Thyroid gland (tissue), 4 donors: ENCODE data around the gene TBC1D8. TPM values are rescaled to one million over a fixed set of nuclear protein-coding genes. Genes with fewer than 3 reads are reported as not detected.
A peak's percentile ranks its signal among the peaks of the same experiment; 100 is the strongest.

Experiments
- DNase-seq, 2 donors: peaks; one replicate each; pipeline ENCODE4 v3.0.0-alpha.2; 2019
- H3K27ac ChIP-seq, 3 donors: fragments of 200-600 bp; sonication (generic); 1 replicate in 2 of 3; 2 replicates in 1 of 3; pipeline ENCODE4 v1.5.1; 2016 to 2019; ENCODE audit warnings: mild to moderate bottlenecking in 1 of 3, moderate library complexity in 1 of 3
- H3K27me3 ChIP-seq: fragments of 200-600 bp; sonication (generic); one replicate; pipeline ENCODE4 v1.5.1; 2019
- H3K36me3 ChIP-seq, 2 donors: fragments of 200-600 bp; sonication (generic); one replicate each; pipeline ENCODE4 v1.5.1; 2016 to 2019
- H3K4me1 ChIP-seq, 2 donors: fragments of 200-600 bp; sonication (generic); one replicate each; pipeline ENCODE4 v1.5.1; 2017 to 2019
- H3K4me3 ChIP-seq, 3 donors: fragments of 200-600 bp; sonication (generic); replicated peaks in 1 of 3; 1 replicate in 2 of 3; 2 replicates in 1 of 3; pipeline ENCODE4 v1.5.1; 2016; ENCODE audit warnings: mild to moderate bottlenecking in 1 of 3
- H3K9me3 ChIP-seq: fragments of 200-600 bp; sonication (generic); one replicate; pipeline ENCODE4 v1.5.1; 2017
- POLR2A ChIP-seq, 2 donors: fragments of 450-650 bp; IDR thresholded peaks; one replicate each; pipeline ENCODE4 v1.6.1; 2017; ENCODE audit warnings: antibody characterized with exemption in 2 of 2, mild to moderate bottlenecking in 2 of 2, moderate library complexity in 1 of 2
- WGBS, 2 donors: methylation state at CpG; one replicate each; pipeline ENCODE4 v1.1.5; 2017; 5-methylcytosine and 5-hydroxymethylcytosine counted together
- intact Hi-C: fragments of 100-400 bp; cut with DNase I; formaldehyde crosslinking; loops from one replicate; pipeline ENCODE4 v1.15.1; 2023
- total RNA-seq, 4 donors: library from RNA; depleted of rRNA; stranded (reverse); fragments of >200 nt; gene quantifications; one replicate each; pipeline ENCODE4 v1.2.3, GENCODE V29; 2016
- TF ChIP-seq, protein P1 (sequence below), 6 experiments: fragments of 200-600 bp in 3 of 6; fragments of 450-650 bp in 3 of 6; sonication (generic) in 3 of 6; IDR thresholded peaks; one replicate each; pipeline ENCODE4 v1.5.1; 2016 to 2019; ENCODE audit warnings: antibody characterized with exemption in 6 of 6, mild to moderate bottlenecking in 2 of 6, inconsistent platforms in 1 of 6, moderate library complexity in 1 of 6

The TBC1D8 gene
- total RNA-seq, 4 donors from 2014 or later, result 16.4 to 36.8 (median 27.1) TPM

DNA sequence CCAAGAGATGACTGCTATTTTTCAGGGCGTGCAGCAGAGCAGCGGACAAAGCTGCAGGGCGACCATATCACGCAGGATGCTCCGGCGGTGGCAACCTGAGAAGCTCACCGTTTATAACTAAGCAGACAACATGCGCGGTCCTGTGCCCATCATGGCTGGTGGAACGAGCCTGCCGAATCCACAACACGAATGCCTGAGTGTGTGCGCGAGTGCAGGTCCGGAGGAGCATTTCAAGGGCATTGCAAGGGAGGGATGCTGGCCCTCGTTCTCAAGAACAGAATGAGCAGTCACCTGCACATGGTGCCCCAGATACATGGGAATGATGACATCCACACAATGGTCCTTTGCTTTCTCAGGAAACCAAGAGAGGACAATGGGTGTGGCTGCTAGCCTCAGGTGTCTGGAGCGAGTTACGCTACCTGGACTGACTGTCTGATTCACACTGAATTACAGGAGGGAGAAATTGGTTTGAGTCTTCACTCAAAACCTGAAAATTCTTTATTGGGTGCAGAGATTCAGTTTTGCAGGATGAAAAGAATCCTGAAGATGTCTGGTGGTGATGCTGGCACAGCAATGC is 39.8 kb downstream of the TBC1D8 start:
- Histone ChIP-seq H3K36me3 (no peaks in the 10 kb centered on the region), H3K9me3 (no peaks in the 10 kb centered on the region), H3K4me3 (no peak overlapping the region), H3K27ac (no peak overlapping the region), H3K4me1 (peaks cover 12 to 38% of the 10 kb centered on the region in 2 donors), H3K27me3 (no peaks in the 10 kb centered on the region)
- WGBS, 2 donors, result 94 to 96% methylated on average over 18 of the region's 18 CpGs
- TF ChIP-seq, protein P1, sequence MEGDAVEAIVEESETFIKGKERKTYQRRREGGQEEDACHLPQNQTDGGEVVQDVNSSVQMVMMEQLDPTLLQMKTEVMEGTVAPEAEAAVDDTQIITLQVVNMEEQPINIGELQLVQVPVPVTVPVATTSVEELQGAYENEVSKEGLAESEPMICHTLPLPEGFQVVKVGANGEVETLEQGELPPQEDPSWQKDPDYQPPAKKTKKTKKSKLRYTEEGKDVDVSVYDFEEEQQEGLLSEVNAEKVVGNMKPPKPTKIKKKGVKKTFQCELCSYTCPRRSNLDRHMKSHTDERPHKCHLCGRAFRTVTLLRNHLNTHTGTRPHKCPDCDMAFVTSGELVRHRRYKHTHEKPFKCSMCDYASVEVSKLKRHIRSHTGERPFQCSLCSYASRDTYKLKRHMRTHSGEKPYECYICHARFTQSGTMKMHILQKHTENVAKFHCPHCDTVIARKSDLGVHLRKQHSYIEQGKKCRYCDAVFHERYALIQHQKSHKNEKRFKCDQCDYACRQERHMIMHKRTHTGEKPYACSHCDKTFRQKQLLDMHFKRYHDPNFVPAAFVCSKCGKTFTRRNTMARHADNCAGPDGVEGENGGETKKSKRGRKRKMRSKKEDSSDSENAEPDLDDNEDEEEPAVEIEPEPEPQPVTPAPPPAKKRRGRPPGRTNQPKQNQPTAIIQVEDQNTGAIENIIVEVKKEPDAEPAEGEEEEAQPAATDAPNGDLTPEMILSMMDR (IDR thresholded peaks at IDR 0.05), result no peak
- no peak for TF ChIP-seq POLR2A (IDR thresholded peaks at IDR 0.05)
- no peak for DNase-seq
- intact Hi-C loops, result no loop called here

DNA sequence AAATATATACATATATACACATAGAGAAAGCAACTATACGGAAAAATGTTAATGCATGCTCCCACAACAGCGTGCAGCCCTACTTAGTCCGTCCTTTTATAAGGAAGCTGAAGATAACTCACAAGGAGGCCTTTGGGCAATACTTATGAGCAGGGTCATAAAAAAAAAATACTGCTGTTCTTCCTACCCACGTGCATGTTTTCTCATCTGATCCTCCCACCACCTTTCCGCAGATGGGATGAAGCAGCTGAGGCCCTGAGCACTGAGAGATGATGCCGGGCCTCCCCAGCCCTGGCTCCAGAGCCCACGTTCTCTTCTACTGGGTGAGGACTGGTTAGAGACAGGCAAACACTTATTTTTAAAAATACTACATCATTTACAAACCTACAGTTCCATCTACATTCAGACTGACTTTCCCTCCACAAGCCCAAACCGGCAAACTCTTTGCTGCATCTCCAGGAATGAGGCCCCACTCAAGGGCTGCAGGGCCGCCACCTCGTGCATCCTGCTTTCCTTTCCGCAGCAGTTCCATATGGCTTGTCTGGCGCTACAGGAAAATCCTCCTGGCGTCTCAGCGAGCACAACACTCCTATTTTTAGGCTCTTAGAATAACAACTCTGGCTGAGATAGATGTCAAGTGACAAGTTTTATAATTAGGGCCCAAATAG is 41.6 kb downstream of the TBC1D8 start:
- TF ChIP-seq, protein P1 (IDR thresholded peaks at IDR 0.05), result no peak
- TF ChIP-seq POLR2A (IDR thresholded peaks at IDR 0.05), result no peak
- Histone ChIP-seq H3K9me3 (no peaks in the 10 kb centered on the region), H3K4me1 (peaks cover 12 to 41% of the 10 kb centered on the region in 2 donors), H3K36me3 (no peaks in the 10 kb centered on the region), H3K27ac (peak overlapping the region in 1 of 3 donors; percentile 47), H3K27me3 (no peaks in the 10 kb centered on the region), H3K4me3 (no peak overlapping the region)
- WGBS, 2 donors, result 68% methylated on average over 14 of the region's 14 CpGs
- no peak for DNase-seq
- intact Hi-C loops, result no loop called here

DNA sequence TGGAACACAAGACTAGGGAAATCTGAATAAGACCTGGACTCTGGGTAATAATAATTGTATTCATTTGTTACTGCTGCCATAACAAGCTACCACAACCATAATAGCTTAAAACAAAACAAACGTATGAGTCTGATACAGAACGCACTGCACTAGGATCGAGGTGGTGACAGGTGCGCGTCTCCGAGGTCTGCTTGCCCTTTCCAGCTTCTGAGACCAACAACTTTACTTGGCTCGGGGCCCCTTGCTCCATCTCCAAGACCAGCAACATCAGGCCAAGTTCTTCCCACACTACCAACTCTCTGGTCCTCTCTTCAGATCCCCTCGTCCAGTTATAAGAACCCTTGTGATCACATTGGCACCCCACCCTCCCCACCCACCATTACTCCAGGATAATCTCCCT is 42.8 kb downstream of the TBC1D8 start:
- Histone ChIP-seq H3K36me3 (no peaks in the 10 kb centered on the region), H3K27ac (no peak overlapping the region)
- WGBS, 2 donors, result 91 to 97% methylated on average over 8 of the region's 8 CpGs

DNA sequence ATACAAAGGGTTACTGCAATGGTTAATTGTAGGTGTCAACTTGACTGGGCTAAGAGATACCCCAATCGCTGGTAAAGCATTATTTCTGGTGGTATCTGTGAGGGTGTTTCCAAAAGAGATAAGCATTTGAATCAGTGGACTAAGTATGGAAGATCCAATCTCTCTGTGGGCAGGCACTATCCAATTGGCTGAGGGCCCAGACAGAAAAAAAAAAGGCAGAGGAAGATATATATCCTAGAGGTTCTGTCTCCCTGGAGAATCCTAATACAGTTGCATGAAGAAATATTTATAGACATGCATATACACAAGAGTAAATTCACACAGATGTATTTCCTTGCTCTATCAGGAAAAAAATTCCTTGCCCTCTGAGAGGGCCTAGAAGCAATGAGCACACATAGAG is 43.9 kb downstream of the TBC1D8 start:
- TF ChIP-seq POLR2A (IDR thresholded peaks at IDR 0.05), result no peak
- TF ChIP-seq, protein P1 (IDR thresholded peaks at IDR 0.05), result no peak
- Histone ChIP-seq H3K9me3 (no peaks in the 10 kb centered on the region), H3K27ac (no peak overlapping the region), H3K4me3 (no peak overlapping the region), H3K4me1 (peaks cover 0 to 18% of the 10 kb centered on the region in 2 donors), H3K27me3 (no peaks in the 10 kb centered on the region), H3K36me3 (no peaks in the 10 kb centered on the region)
- no peak for DNase-seq
- intact Hi-C loops, result no loop called here
- 76 to 87% methylated on average over 1 of the region's 1 CpG for WGBS, 2 donors

More for the DNA sequence above, 42.8 kb downstream of the TBC1D8 start:
- intact Hi-C loops, result no loop called here
- TF ChIP-seq, protein P1 (IDR thresholded peaks at IDR 0.05), result no peak
- TF ChIP-seq POLR2A (IDR thresholded peaks at IDR 0.05), result no peak
- H3K4me1 ChIP-seq, result peaks cover 4 to 29% of the 10 kb centered on the region in 2 donors
- DNase-seq, result no peak
- H3K9me3 ChIP-seq, result no peaks in the 10 kb centered on the region
- no peaks in the 10 kb centered on the region for H3K27me3 ChIP-seq
- H3K4me3 ChIP-seq, result no peak overlapping the region

DNA sequence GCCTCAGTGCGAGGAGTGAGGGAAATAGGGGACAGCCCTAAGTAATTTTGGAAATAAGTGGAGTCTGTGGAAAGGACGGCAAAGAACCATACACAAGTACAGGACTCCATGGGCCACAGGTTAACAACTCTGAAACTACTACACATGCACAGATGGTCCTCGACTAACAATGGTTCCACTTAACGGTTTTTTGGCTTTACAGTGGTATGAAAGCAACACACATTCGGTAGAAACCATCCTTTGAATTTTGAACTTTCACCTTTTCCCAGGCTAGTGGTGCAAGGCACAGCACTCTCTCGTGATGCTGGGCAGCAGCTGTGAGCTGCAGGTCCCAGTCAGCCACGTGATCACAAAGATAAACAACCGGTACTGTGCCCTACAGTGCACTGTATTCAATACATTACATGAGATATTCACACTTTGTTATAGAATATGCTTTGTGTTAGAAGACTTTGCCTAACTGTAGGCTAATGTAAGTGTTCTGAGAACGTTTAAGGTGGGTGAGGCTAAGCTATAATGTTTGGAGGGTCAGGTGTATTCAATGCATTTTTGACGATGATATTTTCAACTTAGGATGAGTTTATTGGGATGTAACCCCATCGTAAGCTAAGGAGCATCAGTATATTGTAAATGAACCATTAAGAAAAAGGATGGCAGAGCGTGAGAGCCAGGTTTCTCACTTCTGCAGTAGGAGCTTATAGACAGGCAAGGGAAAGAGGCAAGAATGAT is 44.6 kb downstream of the TBC1D8 start:
- WGBS, 2 donors, result 60 to 64% methylated on average over 12 of the region's 12 CpGs
- no peak for DNase-seq
- no peak for TF ChIP-seq POLR2A (IDR thresholded peaks at IDR 0.05)
- TF ChIP-seq, protein P1 (IDR thresholded peaks at IDR 0.05), result no peak
- intact Hi-C loops, result no loop called here
- Histone ChIP-seq H3K36me3 (no peaks in the 10 kb centered on the region), H3K9me3 (no peaks in the 10 kb centered on the region), H3K4me3 (no peak overlapping the region), H3K27me3 (no peaks in the 10 kb centered on the region), H3K4me1 (peaks cover 0 to 17% of the 10 kb centered on the region in 2 donors), H3K27ac (no peak overlapping the region)
